GM12878 (cell line): Measurements from ENCODE around the gene SCYGR1.

Experiments used
- NRF1 ChIP-seq: conservative IDR thresholded peaks from 2 replicates; pipeline ENCODE4 v1.6.1; 2011; ENCODE audit warnings: mild to moderate bottlenecking, low read depth, low read length, improper control_type of control experiment
- SPI1 ChIP-seq: IDR thresholded peaks from 2 replicates; pipeline ENCODE4 v1.6.1; 2011; ENCODE audit warnings: low read depth, mild to moderate bottlenecking, low read length, moderate library complexity, borderline replicate concordance; ENCODE audit not compliant: insufficient read depth

- TF ChIP-seq SPI1 (no peak), NRF1 (no peak)
Measured at GRCh38 chr2:227378371-227378782, 9.4 kb downstream of the SCYGR1 start.
